K562 (cell line): ENCODE data around the gene GLP1R. TPM values are rescaled to one million over a fixed set of nuclear protein-coding genes. Genes with fewer than 3 reads are reported as not detected.

Experiments used
- ATF1 ChIP-seq, 2 experiments: fragments of 450-650 bp in 1 of 2; IDR thresholded peaks; 2 replicates each; pipeline ENCODE4 v1.6.1; 2016; ENCODE audit warnings: missing compliant biosample characterization in 1 of 2, missing genetic modification characterization in 1 of 2
- BRCA1 ChIP-seq, 2 experiments: fragments of 450-650 bp in 1 of 2; sonication (generic) in 1 of 2; formaldehyde crosslinking in 1 of 2; IDR thresholded peaks; 2 replicates each; pipeline versions ENCODE4 v1.5.0 to v1.6.1; 2017 to 2020; ENCODE audit warnings: mild to moderate bottlenecking in 1 of 2, missing genetic modification reagents in 1 of 2
- CBFA2T2 ChIP-seq: fragments of 450-650 bp; conservative IDR thresholded peaks from 2 replicates; pipeline ENCODE4 v1.6.1; 2017; ENCODE audit warnings: mild to moderate bottlenecking
- CUX1 ChIP-seq: fragments of 200-800 bp; sonication (Bioruptor generic); IDR thresholded peaks from 2 replicates; pipeline ENCODE4 v1.6.1; 2016; ENCODE audit warnings: missing genetic modification characterization, missing compliant biosample characterization
- CXXC5 ChIP-seq: fragments of 250-450 bp; sonication (Bioruptor Pico); IDR thresholded peaks from 2 replicates; pipeline ENCODE4 v1.8.0; 2022; ENCODE audit warnings: inconsistent platforms, mild to moderate bottlenecking, moderate library complexity
- DIDO1 ChIP-seq: fragments of 450-650 bp; IDR thresholded peaks from 2 replicates; pipeline ENCODE4 v1.6.1; 2016; ENCODE audit warnings: low read depth, missing biosample characterization, missing genetic modification characterization
- FIP1L1 ChIP-seq: fragments of 200-400 bp; formaldehyde crosslinking; IDR thresholded peaks from 2 replicates; pipeline ENCODE4 v1.6.1; 2018; ENCODE audit warnings: mild to moderate bottlenecking, low read depth, low read length; ENCODE audit not compliant: poor library complexity, severe bottlenecking
- HDAC1 ChIP-seq, 2 experiments: fragments of 450-650 bp; IDR thresholded peaks; 2 replicates each; pipeline ENCODE4 v1.6.1; 2016 to 2017; ENCODE audit warnings: inconsistent platforms in 1 of 2, mild to moderate bottlenecking in 1 of 2, moderate library complexity in 1 of 2
- HMBOX1 ChIP-seq: sonication (generic); IDR thresholded peaks from 2 replicates; pipeline ENCODE4 v1.6.1; 2016
- MBD2 ChIP-seq: sonication (generic); IDR thresholded peaks from 2 replicates; pipeline ENCODE4 v1.6.1; 2016; ENCODE audit warnings: low read depth, borderline replicate concordance
- MYNN ChIP-seq, 2 experiments: sonication (generic); formaldehyde crosslinking in 1 of 2; IDR thresholded peaks; 2 replicates each; pipeline versions ENCODE4 v1.5.0 to v1.6.1; 2016 to 2020; ENCODE audit warnings: antibody characterized with exemption in 1 of 2, missing genetic modification reagents in 1 of 2
- NR1H2 ChIP-seq: sonication (generic); formaldehyde crosslinking; IDR thresholded peaks from 2 replicates; pipeline ENCODE4 v1.4.0; 2020; ENCODE audit warnings: mild to moderate bottlenecking, missing genetic modification reagents
- NR3C1 ChIP-seq: sonication (generic); formaldehyde crosslinking; IDR thresholded peaks from 2 replicates; pipeline ENCODE4 v1.8.1; 2022; ENCODE audit warnings: missing genetic modification reagents
- PML ChIP-seq: IDR thresholded peaks from 2 replicates; pipeline ENCODE4 v1.6.1; 2012; ENCODE audit warnings: low read length, inconsistent platforms
- POLR2AphosphoS5 ChIP-seq: IDR thresholded peaks from 2 replicates; pipeline ENCODE4 v1.6.1; 2011; ENCODE audit warnings: mild to moderate bottlenecking, low read depth, low read length, moderate library complexity; ENCODE audit not compliant: control insufficient read depth, insufficient read depth
- RUNX1 ChIP-seq: sonication (generic); IDR thresholded peaks from 2 replicates; pipeline ENCODE4 v1.6.1; 2016; ENCODE audit warnings: antibody characterized with exemption, low read depth
- SMAD4 ChIP-seq: fragments of 250-450 bp; sonication (Bioruptor Pico); conservative IDR thresholded peaks from 2 replicates; pipeline ENCODE4 v1.8.0; 2021; ENCODE audit warnings: inconsistent platforms, mild to moderate bottlenecking, moderate library complexity
- U2AF2 ChIP-seq: fragments of 200-400 bp; formaldehyde crosslinking; optimal IDR thresholded peaks from 2 replicates; pipeline ENCODE3; 2017; ENCODE audit warnings: low read depth, mild to moderate bottlenecking, low read length
- ZNF12 ChIP-seq: sonication (generic); formaldehyde crosslinking; IDR thresholded peaks from 2 replicates; pipeline ENCODE4 v1.4.0; 2020; ENCODE audit warnings: mild to moderate bottlenecking, missing genetic modification reagents
- polyA plus RNA-seq, 8 experiments: library from polyadenylated mRNA; depleted of rRNA in 4 of 8; stranded (reverse) in 5 of 8; unstranded in 3 of 8; fragments of >200 nt; fragmentation: Nextera tagmentation in 2 of 8; fragmentation: Illumina TruSeq in 1 of 8; extraction: Ambion mirVana in 2 of 8; extraction: Trizol in 1 of 8; gene quantifications; 2 replicates each; pipeline versions ENCODE4 v1.2.1 to v1.2.3, GENCODE V29; 2011 to 2014; ENCODE audit warnings: inconsistent platforms in 1 of 8, missing spikeins in 1 of 8
- total RNA-seq, 7 experiments: library from RNA; depleted of rRNA in 6 of 7; stranded (reverse); fragments of >200 nt in 6 of 7; fragmentation: Illumina TruSeq in 2 of 7; extraction: Trizol in 2 of 7; gene quantifications; 2 replicates each; pipeline versions ENCODE4 v1.2.1 to v1.2.3, GENCODE V29; 2011 to 2021; ENCODE audit warnings: low replicate concordance in 1 of 7
- TF ChIP-seq, protein P1 (sequence below): fragments of 450-650 bp; conservative IDR thresholded peaks from 2 replicates; pipeline ENCODE4 v1.6.1; 2016; ENCODE audit warnings: missing genetic modification characterization, low read depth, mild to moderate bottlenecking, missing compliant biosample characterization, moderate library complexity

Gene GLP1R
- total and polyA plus RNA-seq, 9 of the 15 experiments (the other 6 are each of a cell fraction or from before 2014, with no cell fraction given) = not detected

GRCh38 chr6:39037082-39037508 lies 11.5 kb upstream of the GLP1R start (continued):
- TF ChIP-seq CUX1 (CRISPR knock-in tag) (no peak), U2AF2 (no peak), NR1H2 (no peak), DIDO1 (tag) (no peak), CXXC5 (0 out of 2 replicates have a peak, but pooled peaks have one; percentile 26), MYNN (IDR thresholded peaks at IDR 0.05) (0 out of 2 replicates have a peak, but pooled peaks have one; percentile 19), MYNN (CRISPR knock-in tag; IDR thresholded peaks at IDR 0.05) (no peak), ATF1 (CRISPR knock-in tag; IDR thresholded peaks at IDR 0.05) (no peak), ATF1 (tag; IDR thresholded peaks at IDR 0.05) (peak; percentile 35; the same call in 1 of the 2 replicates), HMBOX1 (peak; percentile 50; the same call in 1 of the 2 replicates), ZNF12 (no peak), POLR2AphosphoS5 (peak; percentile 68; the same call in 1 of the 2 replicates), PML (peak; percentile 62), CBFA2T2 (peak; percentile 92), FIP1L1 (no peak), SMAD4 (CRISPR knock-in tag) (peak; percentile 96), BRCA1 (IDR thresholded peaks at IDR 0.05) (no peak), BRCA1 (CRISPR knock-in tag; IDR thresholded peaks at IDR 0.05) (no peak), MBD2 (peak; percentile 55; the same call in 1 of the 2 replicates), NR3C1 (CRISPR knock-in tag) (no peak), RUNX1 (peak; percentile 61; the same call in 1 of the 2 replicates), HDAC1 (IDR thresholded peaks at IDR 0.05) (peak in 1 of 2 experiments; percentile 79; a peak in 2 of 4 replicates)
- TF ChIP-seq, protein P1, sequence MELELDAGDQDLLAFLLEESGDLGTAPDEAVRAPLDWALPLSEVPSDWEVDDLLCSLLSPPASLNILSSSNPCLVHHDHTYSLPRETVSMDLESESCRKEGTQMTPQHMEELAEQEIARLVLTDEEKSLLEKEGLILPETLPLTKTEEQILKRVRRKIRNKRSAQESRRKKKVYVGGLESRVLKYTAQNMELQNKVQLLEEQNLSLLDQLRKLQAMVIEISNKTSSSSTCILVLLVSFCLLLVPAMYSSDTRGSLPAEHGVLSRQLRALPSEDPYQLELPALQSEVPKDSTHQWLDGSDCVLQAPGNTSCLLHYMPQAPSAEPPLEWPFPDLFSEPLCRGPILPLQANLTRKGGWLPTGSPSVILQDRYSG = no peak
